Central memory CD4-positive, alpha-beta T cell (primary cell): ENCODE results near the gene OSBPL3.
"Not testable (repeated sequence)": the region's sequence is repeated elsewhere in the genome, so short reads cannot be mapped to it uniquely, and the experiment has no call there.

ENCODE experiments used
- DNase-seq: peaks from one replicate; pipeline ENCODE4 v3.0.0; 2022

The OSBPL3 gene

GRCh38 chr7:24917510-24918239 is 62.3 kb downstream of the OSBPL3 start:
- DNase-seq: no peak

- no peak for DNase-seq
Measured at GRCh38 chr7:24916463-24917040, 63.4 kb downstream of the OSBPL3 start.

GRCh38 chr7:24914465-24914859 is 65.5 kb downstream of the OSBPL3 start:
- no peak for DNase-seq

- DNase-seq: no peak
Measured at GRCh38 chr7:24913801-24914464, 66.0 kb downstream of the OSBPL3 start.

- no peak for DNase-seq
Measured at GRCh38 chr7:24912874-24913514, 67.0 kb downstream of the OSBPL3 start.

GRCh38 chr7:24912424-24912823 is 67.6 kb downstream of the OSBPL3 start:
- no peak for DNase-seq

- DNase-seq: peak; percentile 50
Measured at GRCh38 chr7:24911213-24911603, 68.8 kb downstream of the OSBPL3 start.

- no peak for DNase-seq
Measured at GRCh38 chr7:24910551-24911212, 69.3 kb downstream of the OSBPL3 start.

- DNase-seq: no peak
Measured at GRCh38 chr7:24908727-24909126, 71.3 kb downstream of the OSBPL3 start.

- no peak for DNase-seq
Measured at GRCh38 chr7:24908166-24908565, 71.8 kb downstream of the OSBPL3 start.

GRCh38 chr7:24907311-24907886 is 72.6 kb downstream of the OSBPL3 start:
- DNase-seq: peak; percentile 24

GRCh38 chr7:24905996-24906770 is 73.8 kb downstream of the OSBPL3 start:
- DNase-seq: no peak

GRCh38 chr7:24903992-24904391 is 76.0 kb downstream of the OSBPL3 start:
- not testable (repeated sequence) for DNase-seq

- DNase-seq: no peak
Measured at GRCh38 chr7:24903559-24903958, 76.4 kb downstream of the OSBPL3 start.

GRCh38 chr7:24902931-24903330 is 77.0 kb downstream of the OSBPL3 start:
- DNase-seq: no peak

GRCh38 chr7:24902276-24902675 is 77.7 kb downstream of the OSBPL3 start:
- DNase-seq: no peak

- DNase-seq: no peak
Measured at GRCh38 chr7:24899905-24900304, 80.1 kb downstream of the OSBPL3 start.

- no peak for DNase-seq
Measured at GRCh38 chr7:24899161-24899560, 80.8 kb downstream of the OSBPL3 start.

GRCh38 chr7:24898691-24899090 is 81.3 kb downstream of the OSBPL3 start:
- DNase-seq: no peak

GRCh38 chr7:24896031-24896501 is 83.9 kb downstream of the OSBPL3 start:
- no peak for DNase-seq

GRCh38 chr7:24894429-24895221 is 85.4 kb downstream of the OSBPL3 start:
- no peak for DNase-seq
